Smooth muscle cell of the brain vasculature (primary cell): Measurements from ENCODE around the gene CD68.
A peak's percentile ranks its signal among the peaks of the same experiment; 100 is the strongest.

ENCODE experiments used
- DNase-seq: peaks from one replicate; pipeline ENCODE4 v3.0.0-alpha.2; 2012; ENCODE audit warnings: low read depth, low spot score

CD68 gene

DNA sequence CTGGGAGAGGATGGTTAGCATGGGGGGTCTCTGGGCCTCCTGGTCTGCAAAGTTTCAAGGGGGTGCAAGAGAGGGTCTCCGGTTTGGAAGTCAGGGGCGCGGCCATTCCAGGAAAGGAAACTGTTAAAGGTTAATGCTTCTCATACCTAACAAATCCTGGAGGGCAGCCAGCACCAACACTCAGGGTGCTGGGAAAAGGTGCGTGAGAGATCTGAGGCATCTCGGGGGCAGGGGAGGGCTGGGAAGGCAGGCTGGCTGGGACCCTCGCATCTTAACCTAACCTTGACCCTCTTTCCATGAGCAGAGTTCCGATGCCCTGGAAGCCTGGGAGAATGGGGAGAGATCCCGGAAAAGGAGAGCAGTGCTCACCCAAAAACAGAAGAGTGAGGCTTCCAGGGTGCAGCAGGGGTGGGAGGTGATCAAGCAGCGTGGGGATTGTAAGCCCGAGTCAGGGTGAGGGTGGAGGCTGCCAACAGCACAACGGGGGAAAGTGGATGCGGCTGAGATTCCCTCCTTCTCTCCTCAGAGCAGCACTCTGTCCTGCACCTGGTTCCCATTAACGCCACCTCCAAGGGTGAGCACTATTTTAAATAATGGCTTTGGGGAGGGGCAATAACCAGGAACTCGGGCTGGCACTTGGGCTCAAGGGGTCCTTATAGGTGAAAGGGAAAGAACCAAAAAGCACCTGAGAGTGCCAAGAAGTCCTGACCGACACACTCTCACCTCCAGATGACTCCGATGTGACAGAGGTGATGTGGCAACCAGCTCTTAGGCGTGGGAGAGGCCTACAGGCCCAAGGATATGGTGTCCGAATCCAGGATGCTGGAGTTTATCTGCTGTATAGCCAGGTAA lies 19.9 kb upstream of the CD68 start:
- no peak for DNase-seq

DNA sequence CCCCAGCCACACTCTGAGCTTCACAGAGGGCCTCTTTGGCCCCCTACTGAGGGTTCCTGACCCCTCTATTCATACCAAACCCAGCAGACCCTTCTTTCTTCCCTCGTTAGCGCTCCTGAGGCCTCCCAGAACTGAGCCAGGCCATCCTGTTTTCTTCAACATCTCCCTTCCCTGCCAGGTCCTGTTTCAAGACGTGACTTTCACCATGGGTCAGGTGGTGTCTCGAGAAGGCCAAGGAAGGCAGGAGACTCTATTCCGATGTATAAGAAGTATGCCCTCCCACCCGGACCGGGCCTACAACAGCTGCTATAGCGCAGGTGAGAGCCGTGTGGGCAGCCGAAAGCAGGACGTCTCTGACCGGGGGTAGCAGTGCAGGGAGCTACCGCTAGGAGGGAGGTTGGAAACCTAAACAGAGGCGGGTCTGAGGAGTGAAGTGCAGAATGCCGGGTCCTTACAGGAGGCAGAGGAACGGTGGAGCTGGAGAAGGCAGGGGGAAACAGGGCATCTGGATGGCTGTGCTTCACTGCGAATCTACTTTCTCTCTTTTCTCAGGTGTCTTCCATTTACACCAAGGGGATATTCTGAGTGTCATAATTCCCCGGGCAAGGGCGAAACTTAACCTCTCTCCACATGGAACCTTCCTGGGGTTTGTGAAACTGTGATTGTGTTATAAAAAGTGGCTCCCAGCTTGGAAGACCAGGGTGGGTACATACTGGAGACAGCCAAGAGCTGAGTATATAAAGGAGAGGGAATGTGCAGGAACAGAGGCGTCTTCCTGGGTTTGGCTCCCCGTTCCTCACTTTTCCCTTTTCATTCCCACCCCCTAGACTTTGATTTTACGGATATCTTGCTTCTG lies 19.0 kb upstream of the CD68 start:
- DNase-seq = no peak

DNA sequence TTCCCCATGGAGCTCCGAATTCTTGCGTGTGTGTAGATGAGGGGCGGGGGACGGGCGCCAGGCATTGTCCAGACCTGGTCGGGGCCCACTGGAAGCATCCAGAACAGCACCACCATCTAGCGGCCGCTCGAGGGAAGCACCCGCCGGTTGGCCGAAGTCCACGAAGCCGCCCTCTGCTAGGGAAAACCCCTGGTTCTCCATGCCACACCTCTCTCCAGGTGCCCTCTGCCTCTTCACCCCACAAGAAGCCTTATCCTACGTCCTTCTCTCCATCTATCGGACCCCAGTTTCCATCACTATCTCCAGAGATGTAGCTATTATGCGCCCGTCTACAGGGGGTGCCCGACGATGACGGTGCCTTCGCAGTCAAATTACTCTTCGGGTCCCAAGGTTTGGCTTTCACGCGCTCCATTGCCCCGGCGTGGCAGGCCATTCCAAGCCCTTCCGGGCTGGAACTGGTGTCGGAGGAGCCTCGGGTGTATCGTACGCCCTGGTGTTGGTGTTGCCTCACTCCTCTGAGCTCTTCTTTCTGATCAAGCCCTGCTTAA lies 18.3 kb upstream of the CD68 start:
- no peak for DNase-seq

DNA sequence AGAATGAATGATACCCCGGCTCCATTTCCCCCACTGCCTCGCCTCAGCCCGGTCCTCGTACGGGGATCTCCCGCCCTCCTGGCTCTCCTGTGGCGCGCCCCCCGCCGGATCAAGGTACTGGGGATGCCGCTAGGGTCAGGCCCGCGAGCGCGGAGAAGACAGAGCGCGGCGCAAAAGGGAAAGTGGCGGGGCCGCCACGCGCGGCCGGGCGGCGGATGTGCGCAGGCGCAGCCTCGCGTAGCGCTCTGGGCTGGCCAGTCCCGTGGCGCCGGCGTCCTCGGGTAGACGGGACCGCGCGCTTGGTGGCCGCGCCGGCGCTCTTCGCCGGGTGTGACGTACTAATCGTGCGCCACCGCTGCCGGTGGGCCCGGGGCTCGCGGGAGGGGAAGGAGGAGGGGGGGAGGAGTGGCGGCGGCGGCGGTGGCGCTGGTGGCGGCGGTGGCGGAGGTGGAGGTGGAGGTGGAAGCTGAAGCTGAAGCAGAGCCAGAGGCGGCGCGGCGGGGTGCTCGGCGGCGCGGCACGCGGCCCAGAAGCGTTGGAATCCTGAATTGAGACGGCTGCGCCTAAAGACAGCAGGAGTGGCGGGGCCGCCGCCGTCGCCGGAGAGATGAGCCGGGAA lies 17.7 kb upstream of the CD68 start, which contains the start of gene SENP3:
TSS of gene SENP3 (plus strand) at position 331 of the 619 bp plus-strand sequence. CDS start 1,158 bp downstream, outside the sequence.
- peak; percentile 71 for DNase-seq

DNA sequence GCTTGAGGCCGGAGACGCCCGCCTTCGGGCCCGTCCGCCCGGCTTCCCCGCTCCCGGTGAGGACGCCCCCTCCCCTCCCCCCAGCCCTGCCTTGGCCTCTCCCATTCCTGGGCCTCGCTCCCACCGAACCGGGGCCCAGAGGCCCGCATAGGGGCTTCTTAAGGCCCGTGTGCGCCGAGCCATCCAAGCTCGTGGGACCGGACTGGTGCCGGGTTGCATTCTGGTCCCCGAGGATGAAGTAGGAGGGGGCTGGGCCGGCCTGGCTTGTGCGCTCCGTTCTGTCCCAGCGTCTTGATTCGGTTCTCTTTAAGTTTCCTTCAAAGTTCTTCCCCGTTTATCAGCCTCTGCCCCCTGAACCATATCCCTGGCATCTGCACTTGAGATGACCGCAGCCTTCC lies 17.2 kb upstream of the CD68 start:
- DNase-seq = no peak

DNA sequence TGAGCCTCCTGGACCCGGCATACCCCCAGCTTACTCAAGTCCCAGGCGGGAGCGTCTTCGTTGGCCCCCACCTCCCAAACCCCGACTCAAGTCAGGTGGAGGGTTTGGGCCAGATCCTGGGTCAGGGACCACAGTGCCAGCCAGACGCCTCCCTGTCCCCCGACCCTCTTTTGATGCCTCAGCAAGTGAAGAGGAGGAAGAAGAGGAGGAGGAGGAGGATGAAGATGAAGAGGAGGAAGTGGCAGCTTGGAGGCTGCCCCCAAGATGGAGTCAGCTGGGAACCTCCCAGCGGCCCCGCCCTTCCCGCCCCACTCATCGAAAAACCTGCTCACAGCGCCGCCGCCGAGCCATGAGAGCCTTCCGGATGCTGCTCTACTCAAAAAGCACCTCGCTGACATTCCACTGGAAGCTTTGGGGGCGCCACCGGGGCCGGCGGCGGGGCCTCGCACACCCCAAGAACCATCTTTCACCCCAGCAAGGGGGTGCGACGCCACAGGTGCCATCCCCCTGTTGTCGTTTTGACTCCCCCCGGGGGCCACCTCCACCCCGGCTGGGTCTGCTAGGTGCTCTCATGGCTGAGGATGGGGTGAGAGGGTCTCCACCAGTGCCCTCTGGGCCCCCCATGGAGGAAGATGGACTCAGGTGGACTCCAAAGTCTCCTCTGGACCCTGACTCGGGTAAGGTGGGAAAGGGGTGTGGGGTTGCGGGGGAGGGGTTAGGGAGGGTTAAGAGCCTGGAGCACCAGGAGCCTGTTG lies 16.1 kb upstream of the CD68 start:
- no peak for DNase-seq

DNA sequence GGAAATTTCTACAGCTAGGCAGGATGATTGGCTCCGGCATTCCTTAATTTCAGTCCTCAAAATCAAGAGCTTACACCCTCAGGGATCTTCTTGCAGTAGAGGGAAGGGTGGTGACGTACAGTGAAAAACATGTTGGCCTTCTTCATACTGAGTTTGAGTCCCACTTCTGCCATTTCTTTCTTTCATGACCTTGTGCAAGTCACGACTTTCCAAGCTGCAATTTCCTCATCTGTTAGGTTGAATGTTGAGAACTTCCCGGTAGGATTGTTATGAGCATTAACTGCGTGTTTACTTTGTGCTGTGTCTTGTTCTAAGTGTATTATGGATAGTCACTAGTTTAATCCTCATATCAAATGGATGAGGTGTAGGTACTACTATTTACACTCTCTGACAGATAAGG lies 9.9 kb upstream of the CD68 start:
- DNase-seq = no peak

DNA sequence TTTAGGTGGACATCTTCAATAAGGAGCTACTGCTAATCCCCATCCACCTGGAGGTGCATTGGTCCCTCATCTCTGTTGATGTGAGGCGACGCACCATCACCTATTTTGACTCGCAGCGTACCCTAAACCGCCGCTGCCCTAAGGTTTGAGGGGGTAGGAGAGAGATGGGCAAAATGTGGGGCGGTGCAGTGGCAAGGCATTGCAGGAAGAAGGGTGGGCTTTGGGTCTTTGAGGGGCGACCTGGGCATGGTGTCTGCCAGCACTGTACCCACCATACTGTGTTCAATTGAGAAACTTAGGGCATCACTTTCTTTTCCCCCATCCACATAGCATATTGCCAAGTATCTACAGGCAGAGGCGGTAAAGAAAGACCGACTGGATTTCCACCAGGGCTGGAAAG lies 9.1 kb upstream of the CD68 start:
- no peak for DNase-seq

DNA sequence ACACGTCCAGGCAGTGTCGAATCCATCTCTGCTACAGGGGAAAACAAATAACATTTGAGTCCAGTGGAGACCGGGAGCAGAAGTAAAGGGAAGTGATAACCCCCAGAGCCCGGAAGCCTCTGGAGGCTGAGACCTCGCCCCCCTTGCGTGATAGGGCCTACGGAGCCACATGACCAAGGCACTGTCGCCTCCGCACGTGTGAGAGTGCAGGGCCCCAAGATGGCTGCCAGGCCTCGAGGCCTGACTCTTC lies 7.2 kb upstream of the CD68 start:
- no peak for DNase-seq

DNA sequence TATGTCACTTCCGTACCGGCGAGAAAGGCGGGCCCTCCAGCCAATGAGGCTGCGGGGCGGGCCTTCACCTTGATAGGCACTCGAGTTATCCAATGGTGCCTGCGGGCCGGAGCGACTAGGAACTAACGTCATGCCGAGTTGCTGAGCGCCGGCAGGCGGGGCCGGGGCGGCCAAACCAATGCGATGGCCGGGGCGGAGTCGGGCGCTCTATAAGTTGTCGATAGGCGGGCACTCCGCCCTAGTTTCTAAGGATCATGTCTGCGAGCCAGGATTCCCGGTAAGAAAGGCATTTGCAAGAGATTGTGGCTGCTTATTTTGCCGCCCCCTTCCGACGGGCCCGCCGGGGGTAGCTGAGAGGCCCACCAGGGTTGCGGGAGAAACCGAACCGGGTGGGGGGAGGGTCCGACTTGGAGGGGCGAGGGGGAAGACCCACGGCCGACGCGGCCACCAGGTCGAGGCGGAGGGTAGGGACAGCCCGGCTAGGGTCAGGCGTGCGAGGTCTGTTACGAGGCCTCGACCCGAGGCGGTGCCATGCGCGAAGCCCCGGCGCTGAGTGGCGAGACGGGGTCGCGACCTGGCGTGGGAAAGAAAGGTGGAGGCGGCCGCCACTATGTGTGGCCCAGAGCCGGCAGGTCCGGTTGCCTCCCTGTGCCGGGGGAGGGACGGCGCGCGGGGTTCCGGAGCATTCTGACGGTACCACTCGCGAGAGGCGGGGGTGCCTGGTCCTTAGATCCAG lies 6.7 kb upstream of the CD68 start:
- peak; percentile 98 for DNase-seq

DNA sequence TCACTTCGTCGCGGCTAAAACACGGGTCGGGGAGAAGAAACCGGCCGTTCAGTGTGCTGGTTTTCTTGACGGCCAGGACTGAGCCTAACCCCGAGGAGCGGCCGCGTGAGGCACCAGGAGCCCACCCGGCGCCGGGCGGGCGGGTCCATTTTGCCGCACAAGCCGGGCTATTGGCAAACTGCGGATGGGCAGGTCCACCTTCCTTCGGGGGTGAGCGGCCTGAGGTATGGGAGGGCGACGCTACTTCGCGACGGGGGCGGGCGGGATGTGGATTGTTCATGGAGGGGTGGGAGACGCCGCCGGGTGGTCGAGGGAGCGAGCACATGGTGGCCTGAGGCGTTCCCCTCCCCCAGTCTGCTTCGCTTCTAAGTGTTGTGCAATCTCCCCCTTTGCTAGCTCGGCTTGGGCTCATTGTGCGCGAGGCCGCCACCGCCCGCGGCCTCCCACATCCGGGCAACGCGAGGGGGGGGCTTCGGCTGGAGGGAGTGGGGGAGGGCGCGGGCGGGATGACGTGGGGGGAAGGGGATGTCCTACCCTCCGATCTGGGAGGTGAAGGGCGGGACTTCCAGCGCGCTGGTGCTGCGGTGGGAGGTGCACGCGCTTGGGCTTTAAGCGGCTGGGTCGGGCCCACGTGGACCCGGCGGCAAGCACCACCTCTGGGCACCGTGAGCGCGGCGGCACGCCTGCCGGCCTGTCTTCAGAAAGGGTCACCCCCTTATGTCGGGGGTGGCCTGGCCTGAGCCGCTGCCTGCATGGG lies 5.9 kb upstream of the CD68 start:
- DNase-seq = peak; percentile 86

DNA sequence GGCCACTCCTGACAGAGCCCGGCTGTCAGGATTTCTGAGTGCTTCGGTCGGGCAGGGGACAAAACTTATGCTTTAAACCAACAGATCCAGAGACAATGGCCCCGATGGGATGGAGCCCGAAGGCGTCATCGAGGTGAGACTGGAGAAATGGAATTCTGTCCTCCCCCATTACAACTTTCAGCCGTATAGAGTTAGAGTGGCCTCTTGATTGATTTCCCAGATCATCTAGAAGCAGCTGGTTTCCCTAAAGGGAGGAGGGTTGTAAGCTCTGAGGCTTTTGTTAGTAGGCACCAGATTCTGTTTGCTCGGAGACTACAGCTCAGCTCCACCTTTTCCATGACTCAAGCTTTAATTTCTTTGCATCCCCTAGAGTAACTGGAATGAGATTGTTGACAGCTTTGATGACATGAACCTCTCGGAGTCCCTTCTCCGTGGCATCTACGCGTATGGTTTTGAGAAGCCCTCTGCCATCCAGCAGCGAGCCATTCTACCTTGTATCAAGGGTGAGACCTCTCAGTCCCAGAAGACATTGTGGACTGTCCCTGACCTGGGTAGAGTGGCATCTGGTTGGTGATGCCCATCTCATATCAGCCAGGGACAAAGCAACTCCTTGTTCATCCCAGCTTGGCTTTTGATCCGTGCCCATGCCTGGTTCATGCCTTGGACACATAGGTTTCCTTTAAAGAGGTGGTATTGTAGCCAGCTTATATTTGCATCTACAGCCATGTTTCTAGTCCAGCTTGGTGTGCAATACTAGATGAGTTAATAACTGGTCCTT lies 5.1 kb upstream of the CD68 start:
- DNase-seq = no peak

DNA sequence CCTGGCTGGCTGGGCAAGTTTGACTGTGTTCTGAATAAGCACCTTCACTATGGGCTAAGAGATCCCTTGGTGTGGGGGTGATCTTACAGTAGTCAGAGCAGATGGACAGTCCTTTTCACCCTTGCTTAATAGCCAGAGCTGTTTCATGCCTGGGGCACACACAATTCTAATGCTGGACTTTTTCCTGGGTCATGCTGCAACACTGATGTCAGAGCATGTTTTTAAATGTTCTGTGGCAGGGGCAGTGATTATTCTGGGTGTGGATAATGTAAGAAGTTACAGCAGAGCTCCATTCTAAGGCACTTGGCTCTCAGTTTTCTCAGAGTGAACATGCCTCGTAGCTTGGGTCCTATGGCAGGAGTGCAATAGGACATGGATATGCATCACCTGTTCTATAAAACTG lies 4.0 kb upstream of the CD68 start:
- DNase-seq = no peak

DNA sequence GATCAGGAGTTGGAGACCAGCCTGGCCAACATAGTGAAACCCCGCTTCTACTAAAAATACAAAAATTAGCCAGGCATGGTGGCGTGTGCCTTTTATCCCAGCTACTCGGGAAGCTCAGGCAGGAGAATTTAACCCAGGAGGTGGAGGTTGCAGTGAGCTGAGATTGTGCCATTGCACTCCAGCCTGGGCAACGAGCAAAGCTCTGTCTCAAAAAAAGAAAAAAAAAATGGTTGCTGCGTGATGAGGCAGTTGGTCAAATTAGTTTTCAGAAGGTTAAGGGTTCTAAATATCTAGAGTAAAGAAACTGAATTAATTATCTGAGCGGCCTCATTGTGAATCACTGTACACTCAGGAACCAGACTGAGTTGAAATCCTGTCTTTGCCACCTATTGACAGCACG lies 3.5 kb upstream of the CD68 start:
- no peak for DNase-seq

DNA sequence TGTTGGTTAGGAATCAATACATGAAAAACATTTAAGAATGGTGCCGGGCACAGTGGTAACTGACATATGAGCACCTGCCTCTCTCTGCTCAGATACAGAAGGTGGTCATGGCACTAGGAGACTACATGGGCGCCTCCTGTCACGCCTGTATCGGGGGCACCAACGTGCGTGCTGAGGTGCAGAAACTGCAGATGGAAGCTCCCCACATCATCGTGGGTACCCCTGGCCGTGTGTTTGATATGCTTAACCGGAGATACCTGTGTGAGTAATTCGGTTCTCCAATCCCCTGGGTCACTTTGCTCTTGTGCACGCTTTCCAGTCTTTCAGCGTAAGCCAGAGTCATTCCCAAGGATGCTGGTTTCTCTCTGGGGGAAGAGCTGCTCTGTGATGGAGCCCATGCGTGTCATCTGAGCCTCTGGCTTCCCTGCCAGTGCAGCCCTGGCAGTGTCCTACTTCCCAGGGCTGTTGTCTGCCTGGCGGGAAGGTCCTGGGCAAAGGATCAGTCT lies 3.0 kb upstream of the CD68 start:
- DNase-seq = no peak

DNA sequence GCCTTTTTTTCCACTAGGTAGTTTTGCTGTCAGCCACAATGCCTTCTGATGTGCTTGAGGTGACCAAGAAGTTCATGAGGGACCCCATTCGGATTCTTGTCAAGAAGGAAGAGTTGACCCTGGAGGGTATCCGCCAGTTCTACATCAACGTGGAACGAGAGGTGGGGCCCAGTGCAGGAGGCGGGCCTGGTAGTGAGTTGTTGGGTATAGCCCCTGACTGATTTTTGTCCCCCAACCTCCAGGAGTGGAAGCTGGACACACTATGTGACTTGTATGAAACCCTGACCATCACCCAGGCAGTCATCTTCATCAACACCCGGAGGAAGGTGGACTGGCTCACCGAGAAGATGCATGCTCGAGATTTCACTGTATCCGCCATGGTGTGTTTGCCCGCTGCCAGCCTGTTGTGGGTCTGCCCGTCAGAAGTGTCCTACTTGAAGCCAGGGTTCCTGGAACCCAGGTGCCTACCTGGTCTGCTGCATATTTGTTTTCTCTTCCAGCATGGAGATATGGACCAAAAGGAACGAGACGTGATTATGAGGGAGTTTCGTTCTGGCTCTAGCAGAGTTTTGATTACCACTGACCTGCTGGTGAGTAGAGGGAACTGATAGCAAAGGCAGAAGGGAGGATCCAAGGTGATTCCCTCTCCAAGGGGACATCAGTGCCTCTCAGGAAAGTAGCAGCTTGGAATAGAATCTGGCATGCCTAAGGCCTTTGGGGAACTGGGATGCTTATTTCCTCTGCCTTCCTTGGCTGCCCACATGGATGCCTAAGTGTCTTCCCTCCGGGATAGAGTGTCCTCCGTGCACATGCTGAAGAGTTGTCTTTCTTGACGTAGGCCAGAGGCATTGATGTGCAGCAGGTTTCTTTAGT lies 1.9 kb upstream of the CD68 start:
- no peak for DNase-seq

DNA sequence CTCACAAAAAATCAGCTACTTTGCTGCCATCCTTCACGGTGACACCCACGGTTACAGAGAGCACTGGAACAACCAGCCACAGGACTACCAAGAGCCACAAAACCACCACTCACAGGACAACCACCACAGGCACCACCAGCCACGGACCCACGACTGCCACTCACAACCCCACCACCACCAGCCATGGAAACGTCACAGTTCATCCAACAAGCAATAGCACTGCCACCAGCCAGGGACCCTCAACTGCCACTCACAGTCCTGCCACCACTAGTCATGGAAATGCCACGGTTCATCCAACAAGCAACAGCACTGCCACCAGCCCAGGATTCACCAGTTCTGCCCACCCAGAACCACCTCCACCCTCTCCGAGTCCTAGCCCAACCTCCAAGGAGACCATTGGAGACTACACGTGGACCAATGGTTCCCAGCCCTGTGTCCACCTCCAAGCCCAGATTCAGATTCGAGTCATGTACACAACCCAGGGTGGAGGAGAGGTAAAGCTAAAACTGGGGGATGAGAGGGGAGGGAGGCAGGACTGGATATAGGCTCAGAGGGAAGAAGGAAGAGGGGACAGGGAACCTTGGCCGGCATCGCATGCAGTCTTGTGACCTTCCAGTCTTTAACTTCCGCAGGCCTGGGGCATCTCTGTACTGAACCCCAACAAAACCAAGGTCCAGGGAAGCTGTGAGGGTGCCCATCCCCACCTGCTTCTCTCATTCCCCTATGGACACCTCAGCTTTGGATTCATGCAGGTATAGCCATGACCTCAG lies 581 bp downstream of the CD68 start:
- no peak for DNase-seq
